GM18508 (cell line): ENCODE measurements around the gene COASY.
"Not testable (repeated sequence)": the region's sequence is repeated elsewhere in the genome, so short reads cannot be mapped to it uniquely, and the experiment has no call there.

Experiments used
- ATAC-seq: cut with Tn5 transposase; IDR thresholded peaks from one replicate; pipeline ENCODE4 v1.9.1; 2021; ENCODE audit warnings: moderate number of reproducible peaks; ENCODE audit not compliant: insufficient read depth, unreplicated experiment

COASY gene

DNA sequence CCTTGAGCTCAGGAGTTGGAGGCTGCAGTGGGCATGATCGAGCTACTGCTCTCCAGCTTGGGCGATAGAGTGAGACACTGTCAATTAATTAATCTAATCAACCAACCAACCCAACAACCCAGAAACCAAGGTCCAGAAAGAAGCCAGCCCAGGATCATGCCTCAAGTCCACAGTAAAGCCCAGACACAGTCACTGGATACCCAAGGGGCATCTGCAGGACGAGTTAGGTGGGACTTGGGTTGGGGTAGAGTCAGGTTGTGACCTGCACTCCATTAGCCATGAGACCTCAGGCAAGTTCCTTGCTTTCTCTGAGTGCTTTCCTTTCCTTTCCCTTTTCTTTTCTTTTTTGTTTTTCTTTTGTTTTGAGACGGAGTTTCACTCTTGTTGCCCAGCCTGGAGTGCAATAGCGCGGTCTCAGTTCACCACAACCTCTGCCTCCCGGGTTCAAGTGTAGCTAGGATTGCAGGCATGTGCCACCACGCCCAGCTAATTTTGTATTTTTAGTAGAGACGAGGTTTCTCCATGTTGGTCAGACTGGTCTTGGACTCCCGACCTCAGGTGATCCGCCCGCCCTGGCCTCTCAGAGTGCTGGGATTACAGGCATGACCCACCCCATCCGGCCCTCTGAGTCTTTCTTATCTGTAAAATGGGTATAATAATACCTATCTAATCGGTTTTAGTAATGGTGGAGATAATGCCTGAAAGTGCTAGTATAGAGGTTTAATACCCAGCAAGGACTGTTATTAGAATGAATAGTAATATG is 12.8 kb upstream of the COASY start:
- no peak for ATAC-seq

- ATAC-seq, result not testable (repeated sequence)
Measured at GRCh38 chr17:42552736-42553135, 9.2 kb upstream of the COASY start, which contains the start of gene HSD17B1. Gene HSD17B1 (plus strand): TSS chr17:42552923. CDS start chr17:42552934, 11 bp downstream.

- no peak for ATAC-seq
Measured at GRCh38 chr17:42553161-42553818, 8.7 kb upstream of the COASY start.

- no peak for ATAC-seq
Measured at GRCh38 chr17:42553866-42554249, 8.1 kb upstream of the COASY start.

- ATAC-seq, result no peak
Measured at GRCh38 chr17:42554250-42555121, 7.5 kb upstream of the COASY start.

GRCh38 chr17:42555122-42555622 is 6.8 kb upstream of the COASY start:
- no peak for ATAC-seq

GRCh38 chr17:42555961-42556617 is 5.9 kb upstream of the COASY start:
- ATAC-seq, result not testable (repeated sequence)

DNA sequence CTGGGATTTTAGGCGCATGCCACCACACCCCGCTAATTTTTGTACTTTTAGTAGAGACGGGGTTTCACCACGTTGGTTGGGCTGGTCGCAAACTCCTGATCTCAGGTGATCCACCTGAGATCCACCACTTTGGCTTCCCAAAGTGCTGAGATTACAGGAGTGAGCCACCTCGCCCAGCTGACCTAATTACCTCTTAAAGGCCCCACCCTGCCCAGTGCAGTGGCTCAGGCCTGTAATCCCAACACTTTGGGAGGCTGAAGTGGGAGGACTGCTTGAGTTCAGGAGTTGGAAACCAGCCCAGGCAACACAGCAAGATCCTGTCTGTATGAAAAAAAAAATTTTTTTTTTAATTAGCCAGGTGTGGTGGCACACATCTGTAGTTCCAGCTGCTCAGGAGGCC is 2.9 kb upstream of the COASY start:
- no peak for ATAC-seq

DNA sequence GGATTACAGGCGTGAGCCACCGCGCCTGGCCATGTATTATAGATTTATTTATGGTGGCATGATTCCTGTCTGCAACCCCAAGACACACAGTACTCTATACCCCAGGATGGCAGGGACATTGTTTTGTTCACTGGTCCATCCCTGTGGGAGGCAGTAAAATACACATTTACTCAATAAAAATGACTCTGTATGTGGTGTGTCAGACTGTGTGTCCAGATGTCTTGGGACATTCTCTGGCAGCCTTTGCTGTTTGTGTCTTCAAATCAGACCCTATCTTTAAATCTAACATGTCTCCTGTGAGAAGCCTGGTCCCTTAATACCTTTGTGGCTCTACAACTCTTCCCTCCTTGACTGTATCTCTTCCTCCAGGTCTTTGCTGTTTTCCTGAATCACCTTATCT is 1.7 kb upstream of the COASY start:
- ATAC-seq, result no peak

DNA sequence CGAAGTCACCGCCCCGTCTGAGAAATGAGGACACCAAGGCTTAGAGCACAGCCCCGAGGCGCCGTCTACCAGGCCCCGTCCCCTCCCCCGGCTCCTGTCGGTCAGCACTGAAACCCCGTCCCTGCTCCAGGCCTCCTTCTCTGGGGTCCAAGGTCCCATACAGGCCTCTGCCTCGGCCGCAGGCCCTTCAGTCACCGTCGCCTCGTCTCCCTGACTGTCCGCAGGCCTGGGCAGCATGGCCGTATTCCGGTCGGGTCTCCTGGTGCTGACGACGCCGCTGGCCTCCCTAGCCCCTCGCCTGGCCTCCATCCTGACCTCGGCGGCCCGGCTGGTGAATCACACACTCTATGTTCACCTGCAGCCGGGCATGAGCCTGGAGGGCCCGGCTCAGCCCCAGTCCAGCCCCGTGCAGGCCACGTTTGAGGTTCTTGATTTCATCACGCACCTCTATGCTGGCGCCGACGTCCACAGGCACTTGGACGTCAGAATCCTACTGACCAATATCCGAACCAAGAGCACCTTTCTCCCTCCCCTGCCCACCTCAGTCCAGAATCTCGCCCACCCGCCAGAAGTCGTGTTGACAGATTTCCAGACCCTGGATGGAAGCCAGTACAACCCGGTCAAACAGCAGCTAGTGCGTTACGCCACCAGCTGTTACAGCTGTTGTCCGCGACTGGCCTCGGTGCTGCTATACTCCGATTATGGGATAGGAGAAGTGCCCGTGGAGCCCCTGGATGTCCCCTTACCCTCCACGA is 617 bp downstream of the COASY start:
- ATAC-seq, result no peak

DNA sequence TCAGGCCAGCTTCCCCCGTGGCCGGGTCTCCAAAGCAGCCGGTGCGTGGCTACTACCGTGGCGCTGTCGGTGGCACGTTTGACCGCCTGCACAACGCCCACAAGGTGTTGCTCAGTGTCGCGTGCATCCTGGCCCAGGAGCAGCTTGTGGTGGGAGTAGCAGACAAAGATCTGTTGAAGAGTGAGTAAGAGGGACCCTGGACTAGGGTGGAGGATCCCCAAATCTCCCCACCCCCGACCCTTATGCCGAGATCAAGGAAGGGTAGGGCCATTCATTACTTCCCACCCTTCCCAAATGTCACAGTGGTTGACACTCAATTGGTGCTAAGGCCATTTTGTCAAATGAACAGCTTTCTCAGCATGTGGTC is 1.2 kb downstream of the COASY start:
- no peak for ATAC-seq

DNA sequence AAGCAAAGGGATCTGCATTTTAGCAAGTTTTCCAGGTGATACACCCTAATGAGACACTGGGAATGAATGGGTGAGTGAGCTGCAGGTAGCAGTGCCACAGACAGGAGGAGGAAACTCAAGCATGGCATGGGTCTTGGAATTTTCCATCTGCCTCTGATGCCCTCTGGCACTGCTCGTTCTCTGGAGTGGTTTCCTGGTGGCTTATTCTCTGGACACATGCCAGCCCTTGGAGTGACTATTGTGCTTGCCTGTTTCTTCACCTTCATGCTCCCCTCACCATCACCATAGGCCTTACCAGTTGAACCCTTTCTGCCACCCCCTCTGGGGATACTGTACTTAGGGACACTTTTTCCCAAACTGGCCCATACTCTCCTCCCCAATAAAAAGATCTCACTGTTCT is 1.6 kb downstream of the COASY start:
- ATAC-seq, result no peak

- ATAC-seq, result no peak
Measured at GRCh38 chr17:42563950-42564349, 2.0 kb downstream of the COASY start.

GRCh38 chr17:42564815-42565522 is 3.0 kb downstream of the COASY start:
- no peak for ATAC-seq

DNA sequence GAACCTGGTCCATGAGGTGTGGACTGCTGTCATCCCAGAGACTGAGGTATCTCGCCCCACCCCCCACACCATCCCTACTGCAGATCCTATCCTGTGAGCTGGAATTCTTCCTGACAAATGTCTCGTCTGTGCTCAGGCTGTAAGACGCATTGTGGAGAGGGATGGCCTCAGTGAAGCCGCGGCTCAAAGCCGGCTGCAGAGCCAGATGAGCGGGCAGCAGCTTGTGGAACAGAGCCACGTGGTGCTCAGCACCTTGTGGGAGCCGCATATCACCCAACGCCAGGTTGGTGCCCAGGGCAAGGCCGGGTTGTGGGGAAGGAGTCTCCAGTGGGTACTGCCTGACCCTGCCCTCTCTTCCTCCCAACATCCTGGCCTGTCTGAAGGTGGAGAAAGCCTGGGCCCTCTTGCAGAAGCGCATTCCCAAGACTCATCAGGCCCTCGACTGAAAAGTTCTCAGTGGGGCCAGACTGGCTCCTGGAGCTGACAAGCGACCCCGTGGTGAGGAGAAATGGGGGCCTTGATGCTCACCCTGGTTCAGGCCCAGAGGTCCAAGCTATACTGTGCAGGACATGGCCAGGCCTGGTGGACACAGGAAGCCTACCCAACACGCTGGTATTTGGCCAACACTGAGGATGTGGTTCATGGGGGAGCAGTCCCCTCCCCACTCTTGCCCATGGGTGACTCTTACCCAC is 3.7 kb downstream of the COASY start:
- no peak for ATAC-seq

GRCh38 chr17:42566215-42566882 is 4.4 kb downstream of the COASY start:
- no peak for ATAC-seq

GRCh38 chr17:42566883-42567573 is 5.1 kb downstream of the COASY start, which contains the start of gene MLX:
Gene MLX (plus strand): TSS chr17:42567100. CDS start chr17:42567125, 25 bp downstream.
- ATAC-seq, result peak; percentile 37
